CD8-positive, alpha-beta memory T cell (primary cell): ENCODE data around the gene RAB11FIP4. TPM values are rescaled to one million over a fixed set of nuclear protein-coding genes. Genes with fewer than 3 reads are reported as not detected.
"Not testable (repeated sequence)": the region's sequence is repeated elsewhere in the genome, so short reads cannot be mapped to it uniquely, and the experiment has no call there.

Experiments
- CTCF ChIA-PET: fragments of 350-600 bp; sonication (Branson Sonifier 250); formaldehyde crosslinking; loops from one replicate; lab custom pipeline; 2021; ENCODE audit warnings: antibody characterized with exemption; lab: Charles Lee
- POLR2A ChIA-PET: fragments of 350-600 bp; sonication (Branson Sonifier 250); formaldehyde crosslinking; loops from one replicate; lab custom pipeline; 2021; ENCODE audit warnings: antibody characterized with exemption; lab: Charles Lee
- DNase-seq, 5 donors: peaks; one replicate each; pipeline versions ENCODE4 v3.0.0 to v3.0.0-alpha.2; 2020 to 2022; ENCODE audit warnings: mixed read lengths in 1 of 5
- H3K27ac ChIP-seq: one replicate; pipeline ENCODE4 v1.7.0; 2013; ENCODE audit warnings: low read depth, mild to moderate bottlenecking, low read length, moderate library complexity
- H3K27me3 ChIP-seq: 2 replicates; pipeline ENCODE4 v1.7.0; 2013; ENCODE audit warnings: low read length, mild to moderate bottlenecking; ENCODE audit not compliant: insufficient read depth, poor library complexity, severe bottlenecking
- H3K36me3 ChIP-seq: 2 replicates; pipeline ENCODE4 v1.7.0; 2013; ENCODE audit warnings: mild to moderate bottlenecking, low read length, moderate library complexity; ENCODE audit not compliant: insufficient read depth
- H3K4me1 ChIP-seq: 2 replicates; pipeline ENCODE4 v1.7.0; 2013; ENCODE audit warnings: mild to moderate bottlenecking, low read length, moderate library complexity; ENCODE audit not compliant: insufficient read depth
- H3K4me3 ChIP-seq: 2 replicates; pipeline ENCODE4 v1.7.0; 2013; ENCODE audit warnings: mild to moderate bottlenecking, low read length
- H3K9me3 ChIP-seq: 2 replicates; pipeline ENCODE4 v1.7.0; 2013; ENCODE audit warnings: mild to moderate bottlenecking, low read length
- H3K27ac Mint-ChIP-seq, 8 donors: one replicate each; pipeline ENCODE4 v1.8.0; 2020 to 2021; ENCODE audit warnings: mixed read lengths in 8 of 8, mild to moderate bottlenecking in 6 of 8, inconsistent platforms in 3 of 8, moderate library complexity in 3 of 8
- H3K27me3 Mint-ChIP-seq, 2 donors: one replicate each; pipeline ENCODE4 v1.8.0; 2020 to 2021; ENCODE audit warnings: mixed read lengths in 2 of 2, mild to moderate bottlenecking in 1 of 2, moderate library complexity in 1 of 2
- H3K36me3 Mint-ChIP-seq, 3 donors: one replicate each; pipeline ENCODE4 v1.8.0; 2020 to 2021; ENCODE audit warnings: mixed read lengths in 3 of 3, inconsistent platforms in 1 of 3, mild to moderate bottlenecking in 1 of 3
- H3K4me1 Mint-ChIP-seq, 3 donors: one replicate each; pipeline ENCODE4 v1.8.0; 2020 to 2021; ENCODE audit warnings: mixed read lengths in 3 of 3, inconsistent platforms in 1 of 3, mild to moderate bottlenecking in 1 of 3
- H3K4me3 Mint-ChIP-seq, 7 donors: one replicate each; pipeline ENCODE4 v1.8.0; 2020 to 2021; ENCODE audit warnings: mixed read lengths in 7 of 7, mild to moderate bottlenecking in 6 of 7, moderate library complexity in 4 of 7, inconsistent platforms in 2 of 7
- H3K9me3 Mint-ChIP-seq, 5 donors: one replicate each; pipeline ENCODE4 v1.8.0; 2020 to 2022; ENCODE audit warnings: mixed read lengths in 5 of 5, mild to moderate bottlenecking in 3 of 5, moderate library complexity in 2 of 5, inconsistent platforms in 1 of 5
- polyA plus RNA-seq: library from polyadenylated mRNA; unstranded; fragments of 300-500 nt; fragmentation: Illumina TruSeq; gene quantifications from one replicate; pipeline ENCODE4 v1.2.3, GENCODE V29; 2021
- total RNA-seq, 2 experiments: library from RNA; stranded (reverse); gene quantifications; one replicate each; pipeline ENCODE4 v1.2.3, GENCODE V29; 2021

RAB11FIP4 gene
- total and polyA plus RNA-seq, 3 experiments from 2014 or later, result 15.1 to 26.8 (median 17.4) TPM

DNA sequence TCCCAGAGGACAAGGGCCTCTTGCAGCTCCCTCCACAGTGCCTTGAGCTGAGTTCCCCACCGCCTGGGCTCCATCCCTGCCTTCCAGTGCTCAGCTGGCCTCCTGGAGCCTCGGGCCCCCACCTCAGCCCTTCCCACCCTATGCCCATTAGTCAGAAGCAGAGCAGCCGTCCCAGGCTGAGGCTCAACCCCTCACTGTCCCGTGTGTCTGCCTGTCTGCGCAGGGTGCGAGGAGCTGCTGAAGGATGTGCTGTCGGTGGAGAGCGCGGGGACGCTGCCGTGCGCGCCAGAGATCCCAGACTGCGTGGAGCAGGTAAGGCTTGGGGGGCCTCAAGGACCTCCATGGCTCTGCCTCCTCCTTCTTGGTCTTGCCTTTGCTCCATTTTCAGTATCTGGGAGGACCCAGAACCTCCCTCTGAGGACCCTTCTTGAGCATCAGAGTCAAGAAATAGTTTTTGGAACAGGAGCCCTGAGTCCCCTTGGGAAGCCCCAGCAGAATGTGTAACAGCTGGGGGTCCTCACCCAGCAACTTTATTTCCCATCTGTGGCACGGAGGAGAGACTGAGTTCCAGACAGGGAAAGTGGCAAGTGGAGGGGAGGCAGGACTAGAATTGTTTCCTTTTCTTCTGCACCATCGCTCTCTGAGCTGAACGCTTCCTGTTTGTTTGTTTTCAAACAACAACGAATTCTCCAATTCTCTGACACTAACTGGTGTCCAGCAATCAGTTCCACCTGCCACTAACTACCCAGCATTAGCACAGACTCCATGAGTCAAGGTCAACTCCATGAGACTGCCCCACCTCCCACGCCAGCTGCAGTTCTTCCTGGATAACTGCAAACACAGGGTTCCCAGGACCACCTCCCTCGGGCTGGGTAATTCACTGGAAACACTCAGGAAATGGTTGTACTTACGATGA lies 42.6 kb downstream of the RAB11FIP4 start:
- Mint-ChIP-seq H3K36me3 (peaks cover 0 to 5% (median 0%) of the 10 kb centered on the region in 3 donors), H3K4me1 (peaks cover 14 to 25% (median 19%) of the 10 kb centered on the region in 3 donors), H3K27me3 (peaks cover 6 to 17% of the 10 kb centered on the region in 2 donors), H3K27ac (peak overlapping the region in 1 of 8 donors; percentile 82), H3K9me3 (no peaks in the 10 kb centered on the region), H3K4me3 (no peak overlapping the region)
- no peaks in the 10 kb centered on the region for H3K9me3 ChIP-seq
- H3K4me1 ChIP-seq, result peaks cover 15% of the 10 kb centered on the region
- ChIA-PET CTCF (interaction anchor here (0.7 to 7.6 kb wide), 4 partner anchors 45 to 408 kb away, joined by 3 to 117 read pairs (median 4); no protein-coding TSS in a partner anchor), POLR2A (no interaction called here)
- no peak for DNase-seq
- no peaks in the 10 kb centered on the region for H3K36me3 ChIP-seq
- no peak overlapping the region for H3K4me3 ChIP-seq
- no peaks in the 10 kb centered on the region for H3K27me3 ChIP-seq
- no peak overlapping the region for H3K27ac ChIP-seq

GRCh38 chr17:31434727-31435050 lies 43.2 kb downstream of the RAB11FIP4 start:
- Mint-ChIP-seq H3K9me3 (no peaks in the 10 kb centered on the region), H3K4me1 (peaks cover 14 to 25% (median 19%) of the 10 kb centered on the region in 3 donors), H3K27ac (no peak overlapping the region), H3K36me3 (peaks cover 0 to 4% (median 0%) of the 10 kb centered on the region in 3 donors), H3K4me3 (no peak overlapping the region), H3K27me3 (peaks cover 6 to 15% of the 10 kb centered on the region in 2 donors)
- Histone ChIP-seq H3K27me3 (no peaks in the 10 kb centered on the region), H3K4me3 (no peak overlapping the region), H3K9me3 (no peaks in the 10 kb centered on the region), H3K36me3 (no peaks in the 10 kb centered on the region), H3K4me1 (peaks cover 15% of the 10 kb centered on the region), H3K27ac (no peak overlapping the region)
- POLR2A ChIA-PET, result no interaction called here
- CTCF ChIA-PET, result interaction anchor here (1.1 to 7.6 kb wide), 3 partner anchors 45 to 408 kb away, joined by 3 to 117 read pairs (median 6); no protein-coding TSS in a partner anchor
- DNase-seq, result no peak

GRCh38 chr17:31435581-31435980 lies 44.1 kb downstream of the RAB11FIP4 start:
- H3K27me3 ChIP-seq, result no peaks in the 10 kb centered on the region
- peaks cover 5 to 9% of the 10 kb centered on the region in 2 donors for H3K27me3 Mint-ChIP-seq

DNA sequence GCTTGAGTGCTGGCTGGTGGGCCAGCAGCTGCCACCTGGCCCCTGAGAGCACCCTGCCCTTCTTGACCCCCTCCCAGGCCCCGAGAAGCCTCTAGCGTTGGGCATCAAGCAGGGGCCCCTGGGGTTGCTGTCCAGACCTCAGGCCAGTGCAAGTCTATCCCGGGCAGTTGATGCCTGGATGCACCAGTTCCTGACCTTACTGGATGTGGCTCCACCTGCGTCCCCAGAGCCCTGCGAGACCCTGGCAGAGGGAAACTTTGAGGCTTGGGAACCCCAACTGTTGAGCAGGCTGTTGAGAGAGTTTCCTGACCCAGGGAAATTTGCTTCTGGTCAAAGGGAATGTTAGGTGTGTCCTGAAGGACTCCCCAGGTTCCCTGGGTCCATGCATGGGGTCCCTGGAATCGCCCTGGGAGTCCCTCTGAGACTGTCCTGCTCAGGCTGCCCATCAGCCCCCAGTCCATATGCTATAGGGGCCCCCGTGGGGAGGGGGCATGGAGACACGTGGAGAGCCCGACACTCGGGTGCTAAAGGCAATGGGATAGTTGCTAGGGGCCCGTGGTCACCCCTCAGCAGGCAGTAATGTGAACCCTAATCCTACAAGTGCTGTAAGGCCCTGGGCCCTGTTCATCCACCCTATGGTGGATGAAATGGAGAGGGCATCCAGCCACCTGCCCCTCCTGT lies 46.4 kb downstream of the RAB11FIP4 start:
- H3K9me3 ChIP-seq, result no peaks in the 10 kb centered on the region
- H3K27me3 ChIP-seq, result no peaks in the 10 kb centered on the region
- H3K36me3 ChIP-seq, result no peaks in the 10 kb centered on the region
- ChIA-PET CTCF (interaction anchor here (0.7 to 7.6 kb wide), 15 partner anchors 49 to 405 kb away, joined by 3 to 117 read pairs (median 5); no protein-coding TSS in a partner anchor), POLR2A (no interaction called here)
- no peak for DNase-seq
- H3K4me3 ChIP-seq, result no peak overlapping the region
- no peak overlapping the region for H3K27ac ChIP-seq
- Mint-ChIP-seq H3K9me3 (no peaks in the 10 kb centered on the region), H3K4me3 (no peak overlapping the region), H3K27ac (peak overlapping the region in 1 of 8 donors; percentile 89), H3K4me1 (peaks cover 11 to 20% (median 15%) of the 10 kb centered on the region in 3 donors), H3K27me3 (no peaks in the 10 kb centered on the region), H3K36me3 (no peaks in the 10 kb centered on the region)
- H3K4me1 ChIP-seq, result peaks cover 10% of the 10 kb centered on the region

More at GRCh38 chr17:31435581-31435980, 44.1 kb downstream of the RAB11FIP4 start:
- no peaks in the 10 kb centered on the region for H3K36me3 Mint-ChIP-seq
- Histone ChIP-seq H3K36me3 (no peaks in the 10 kb centered on the region), H3K27ac (no peak overlapping the region), H3K4me1 (peaks cover 15% of the 10 kb centered on the region), H3K9me3 (no peaks in the 10 kb centered on the region), H3K4me3 (no peak overlapping the region)
- H3K9me3 Mint-ChIP-seq, result no peaks in the 10 kb centered on the region
- ChIA-PET POLR2A (no interaction called here), CTCF (interaction anchor here (1.1 to 7.6 kb wide), 3 partner anchors 46 to 407 kb away, joined by 3 to 117 read pairs (median 6); no protein-coding TSS in a partner anchor)
- no peak for DNase-seq
- no peak overlapping the region for H3K4me3 Mint-ChIP-seq
- H3K27ac Mint-ChIP-seq, result no peak overlapping the region
- peaks cover 14 to 25% (median 19%) of the 10 kb centered on the region in 3 donors for H3K4me1 Mint-ChIP-seq

GRCh38 chr17:31439716-31440115 lies 48.2 kb downstream of the RAB11FIP4 start:
- Mint-ChIP-seq H3K4me3 (no peak overlapping the region), H3K36me3 (no peaks in the 10 kb centered on the region), H3K4me1 (peaks cover 0 to 3% (median 2%) of the 10 kb centered on the region in 3 donors), H3K9me3 (no peaks in the 10 kb centered on the region), H3K27me3 (peaks cover 0 to 2% of the 10 kb centered on the region in 2 donors), H3K27ac (no peak overlapping the region)
- no peak for DNase-seq
- H3K27ac ChIP-seq, result no peak overlapping the region
- no peaks in the 10 kb centered on the region for H3K9me3 ChIP-seq
- POLR2A ChIA-PET, result no interaction called here
- CTCF ChIA-PET, result interaction anchor here (1.0 to 7.6 kb wide), 5 partner anchors 23 to 402 kb away, joined by 3 to 117 read pairs (median 4); no protein-coding TSS in a partner anchor
- no peak overlapping the region for H3K4me3 ChIP-seq
- no peaks in the 10 kb centered on the region for H3K36me3 ChIP-seq
- H3K4me1 ChIP-seq, result no peaks in the 10 kb centered on the region
- no peaks in the 10 kb centered on the region for H3K27me3 ChIP-seq

DNA sequence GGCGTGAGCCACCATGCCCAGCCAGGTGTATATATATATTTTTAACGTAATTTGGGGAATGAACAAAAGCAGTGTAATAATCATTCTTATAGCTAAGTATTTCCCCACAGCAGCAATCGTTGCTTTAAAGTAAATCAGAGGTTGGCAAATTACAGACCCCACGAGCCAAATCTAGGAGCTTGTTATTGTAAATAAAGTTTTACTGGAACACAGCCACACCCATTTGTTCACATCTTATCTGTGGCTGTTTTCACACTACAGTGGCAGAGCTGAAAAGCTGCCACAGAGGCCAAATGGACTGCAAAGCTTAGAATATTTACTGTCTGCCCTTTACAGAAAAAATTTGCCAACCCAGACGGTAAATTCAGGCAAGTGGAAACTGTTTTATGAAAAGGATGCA lies 50.8 kb downstream of the RAB11FIP4 start:
- H3K27me3 Mint-ChIP-seq, result peaks cover 0 to 2% of the 10 kb centered on the region in 2 donors
- no peaks in the 10 kb centered on the region for H3K36me3 Mint-ChIP-seq
- Histone ChIP-seq H3K4me3 (no peak overlapping the region), H3K36me3 (no peaks in the 10 kb centered on the region), H3K9me3 (no peaks in the 10 kb centered on the region), H3K4me1 (no peaks in the 10 kb centered on the region), H3K27me3 (no peaks in the 10 kb centered on the region), H3K27ac (no peak overlapping the region)
- H3K9me3 Mint-ChIP-seq, result no peaks in the 10 kb centered on the region
- H3K4me1 Mint-ChIP-seq, result peaks cover 0 to 2% (median 2%) of the 10 kb centered on the region in 3 donors
- ChIA-PET POLR2A (no interaction called here), CTCF (no interaction called here)
- H3K4me3 Mint-ChIP-seq, result no peak overlapping the region
- peak overlapping the region in 1 of 8 donors; percentile 22 for H3K27ac Mint-ChIP-seq
- no peak for DNase-seq

GRCh38 chr17:31442856-31443255 lies 51.4 kb downstream of the RAB11FIP4 start:
- H3K36me3 ChIP-seq, H3K4me3 Mint-ChIP-seq, DNase-seq, H3K9me3 ChIP-seq, H3K9me3 Mint-ChIP-seq, H3K4me1 Mint-ChIP-seq, POLR2A ChIA-PET, H3K27ac ChIP-seq, H3K27me3 ChIP-seq, H3K4me1 ChIP-seq, H3K27ac Mint-ChIP-seq, H3K4me3 ChIP-seq, H3K36me3 Mint-ChIP-seq, CTCF ChIA-PET, H3K27me3 Mint-ChIP-seq: not testable (repeated sequence)
